DND-41 (cell line): ENCODE data around the gene SNRNP200.

Source experiments
- ATAC-seq: fragments of 200-7000 bp; cut with Tn5 transposase; 3 replicates; pipeline ENCODE4 v1.9.1; 2021; ENCODE audit warnings: low read depth; ENCODE audit not compliant: insufficient read depth
- DNase-seq: peaks from one replicate; pipeline ENCODE4 v3.0.0-alpha.2; 2020
- H2AFZ ChIP-seq: 2 replicates; pipeline ENCODE4 v1.6.0; 2012; ENCODE audit warnings: low read depth, low read length
- H3K27ac ChIP-seq: 2 replicates; pipeline ENCODE4 v1.5.1; 2012; ENCODE audit warnings: low read length, inconsistent platforms
- H3K27me3 ChIP-seq: fragments of 200-600 bp; sonication (generic); 2 replicates; pipeline ENCODE4 v1.6.0; 2012; ENCODE audit warnings: low read length, mild to moderate bottlenecking, inconsistent platforms; ENCODE audit not compliant: insufficient read depth, poor library complexity
- H3K36me3 ChIP-seq: 2 replicates; pipeline ENCODE4 v1.5.1; 2012; ENCODE audit warnings: low read length, inconsistent platforms; ENCODE audit not compliant: insufficient read depth
- H3K4me1 ChIP-seq: 2 replicates; pipeline ENCODE4 v1.5.1; 2012; ENCODE audit warnings: mild to moderate bottlenecking, low read length; ENCODE audit not compliant: insufficient read depth
- H3K4me2 ChIP-seq: 2 replicates; pipeline ENCODE4 v1.6.0; 2012; ENCODE audit warnings: mild to moderate bottlenecking, moderate library complexity, low read length, inconsistent platforms; ENCODE audit not compliant: insufficient read depth
- H3K4me3 ChIP-seq, 2 experiments: fragments of 200-600 bp in 1 of 2; shearing (Covaris generic) in 1 of 2; 2 replicates each; pipeline ENCODE4 v1.5.1; 2012 to 2016; ENCODE audit warnings: inconsistent platforms in 2 of 2, low read length in 2 of 2, mild to moderate bottlenecking in 2 of 2, low read depth in 1 of 2, moderate library complexity in 1 of 2
- H3K79me2 ChIP-seq: 2 replicates; pipeline ENCODE4 v1.6.0; 2012; ENCODE audit warnings: low read length, inconsistent platforms; ENCODE audit not compliant: insufficient read depth
- H3K9ac ChIP-seq: 2 replicates; pipeline ENCODE4 v1.6.0; 2012; ENCODE audit warnings: low read depth, mild to moderate bottlenecking, inconsistent platforms, low read length, moderate library complexity
- H3K9me3 ChIP-seq: 2 replicates; pipeline ENCODE4 v1.5.1; 2012; ENCODE audit warnings: low read length, moderate library complexity, mild to moderate bottlenecking, inconsistent platforms; ENCODE audit not compliant: insufficient read depth, severe bottlenecking
- H4K20me1 ChIP-seq: 2 replicates; pipeline ENCODE4 v1.6.0; 2012; ENCODE audit warnings: low read length; ENCODE audit not compliant: insufficient read depth
- CTCF ChIP-seq: IDR thresholded peaks from 2 replicates; pipeline ENCODE4 v1.5.1; 2012; ENCODE audit warnings: borderline replicate concordance, low read length, moderate library complexity, mild to moderate bottlenecking; ENCODE audit not compliant: poor library complexity, severe bottlenecking; ENCODE audit errors: extremely low read depth
- EZH2 ChIP-seq: IDR thresholded peaks from 3 replicates; pipeline ENCODE4 v1.6.1; 2012; ENCODE audit warnings: borderline replicate concordance, low read depth, mild to moderate bottlenecking, moderate library complexity, low read length, inconsistent platforms; ENCODE audit not compliant: severe bottlenecking

Gene SNRNP200

GRCh38 chr2:96241900-96242611 is 63.3 kb downstream of the SNRNP200 start:
- H2AFZ ChIP-seq = no peak overlapping the region
- ATAC-seq = peak; percentile 50; the same call in 2 of the 3 replicates

GRCh38 chr2:96241227-96241626 is 64.1 kb downstream of the SNRNP200 start:
- H3K27ac ChIP-seq = no peak overlapping the region
- H3K36me3 ChIP-seq = peaks cover 8% of the 10 kb centered on the region; the same call in 1 of the 2 replicates
- no peaks in the 10 kb centered on the region for H3K9me3 ChIP-seq
- no peak for TF ChIP-seq CTCF
- no peak for TF ChIP-seq EZH2
- no peak overlapping the region for H3K9ac ChIP-seq
- H3K27me3 ChIP-seq = no peaks in the 10 kb centered on the region
- DNase-seq (no peak), ATAC-seq (no peak)
- H3K4me3 ChIP-seq = no peak overlapping the region
- H2AFZ ChIP-seq = no peak overlapping the region
- no peaks in the 10 kb centered on the region for H3K79me2 ChIP-seq
- H3K4me1 ChIP-seq = no peaks in the 10 kb centered on the region
- no peaks in the 10 kb centered on the region for H4K20me1 ChIP-seq
- no peak overlapping the region for H3K4me2 ChIP-seq

More at GRCh38 chr2:96241900-96242611, 63.3 kb downstream of the SNRNP200 start:
- Histone ChIP-seq H4K20me1 (no peaks in the 10 kb centered on the region), H3K27me3 (no peaks in the 10 kb centered on the region), H3K79me2 (no peaks in the 10 kb centered on the region), H3K4me1 (no peaks in the 10 kb centered on the region), H3K4me2 (no peak overlapping the region), H3K9ac (no peak overlapping the region), H3K27ac (no peak overlapping the region), H3K36me3 (peaks cover 8% of the 10 kb centered on the region; the same call in 1 of the 2 replicates), H3K9me3 (no peaks in the 10 kb centered on the region), H3K4me3 (no peak overlapping the region)
- TF ChIP-seq EZH2 (no peak), CTCF (no peak)
- peak; percentile 17 for DNase-seq

GRCh38 chr2:96240341-96241038 is 64.9 kb downstream of the SNRNP200 start:
- H3K36me3 ChIP-seq = peaks cover 8% of the 10 kb centered on the region; the same call in 1 of the 2 replicates
- H3K27me3 ChIP-seq = no peaks in the 10 kb centered on the region
- no peaks in the 10 kb centered on the region for H4K20me1 ChIP-seq
- no peak overlapping the region for H3K9ac ChIP-seq
- ATAC-seq (no peak; the same call in 2 of the 3 replicates), DNase-seq (no peak)
- no peaks in the 10 kb centered on the region for H3K9me3 ChIP-seq
- no peak overlapping the region for H3K4me2 ChIP-seq
- no peaks in the 10 kb centered on the region for H3K4me1 ChIP-seq
- TF ChIP-seq CTCF (no peak), EZH2 (no peak)
- H3K4me3 ChIP-seq = no peak overlapping the region
- no peaks in the 10 kb centered on the region for H3K79me2 ChIP-seq
- no peak overlapping the region for H2AFZ ChIP-seq
- H3K27ac ChIP-seq = no peak overlapping the region
